Activated naive CD8-positive, alpha-beta T cell treated with anti-CD3 and anti-CD28 coated beads, Interleukin-2, amount 10 ng/mL, durations not matched to agents 7 days and 5 days (primary cell): ENCODE data around the gene NALCN. TPM values are rescaled to one million over a fixed set of nuclear protein-coding genes. Genes with fewer than 3 reads are reported as not detected.
"Not testable (repeated sequence)": the region's sequence is repeated elsewhere in the genome, so short reads cannot be mapped to it uniquely, and the experiment has no call there.

ENCODE experiments used
- ATAC-seq: fragments of 150-1000 bp; cut with Tn5 transposase; one replicate; pipeline ENCODE4 v1.10.0; 2021; ENCODE audit warnings: low read depth, moderate library complexity
- POLR2A ChIA-PET: fragments of 350-600 bp; sonication (Branson Sonifier 250); formaldehyde crosslinking; loops from one replicate; lab custom pipeline; 2021; ENCODE audit warnings: antibody characterized with exemption; lab: Charles Lee
- DNase-seq: peaks from one replicate; pipeline ENCODE4 v3.0.0; 2021
- H3K27ac Mint-ChIP-seq: one replicate; pipeline ENCODE4 v1.8.0; 2022; ENCODE audit warnings: mild to moderate bottlenecking, mixed read lengths
- H3K27me3 Mint-ChIP-seq: one replicate; pipeline ENCODE4 v1.8.0; 2022; ENCODE audit warnings: mild to moderate bottlenecking, moderate library complexity, mixed read lengths
- H3K36me3 Mint-ChIP-seq: one replicate; pipeline ENCODE4 v1.8.0; 2021; ENCODE audit warnings: mild to moderate bottlenecking, mixed read lengths
- H3K4me1 Mint-ChIP-seq: one replicate; pipeline ENCODE4 v1.8.0; 2021; ENCODE audit warnings: mixed read lengths
- H3K4me3 Mint-ChIP-seq: one replicate; pipeline ENCODE4 v1.8.0; 2022; ENCODE audit warnings: mild to moderate bottlenecking, moderate library complexity, mixed read lengths
- H3K9me3 Mint-ChIP-seq: one replicate; pipeline ENCODE4 v1.8.0; 2021; ENCODE audit warnings: mixed read lengths
- total RNA-seq, 2 experiments: library from RNA; stranded (reverse); gene quantifications; one replicate each; pipeline ENCODE4 v1.2.3, GENCODE V29; 2021

Gene NALCN
- total RNA-seq, 2 experiments from 2014 or later: not detected

- POLR2A ChIA-PET: no interaction called here
- H3K4me3 Mint-ChIP-seq: no peak overlapping the region
- DNase-seq (no peak), ATAC-seq (no peak)
- H3K27ac Mint-ChIP-seq: no peak overlapping the region
- no peaks in the 10 kb centered on the region for H3K36me3 Mint-ChIP-seq
- H3K4me1 Mint-ChIP-seq: no peaks in the 10 kb centered on the region
- no peaks in the 10 kb centered on the region for H3K27me3 Mint-ChIP-seq
- H3K9me3 Mint-ChIP-seq: no peaks in the 10 kb centered on the region
Measured at GRCh38 chr13:101343128-101343787, 73.0 kb downstream of the NALCN start.

GRCh38 chr13:101341464-101341863 is 74.8 kb downstream of the NALCN start:
- H3K9me3 Mint-ChIP-seq: no peaks in the 10 kb centered on the region
- DNase-seq: no peak
- H3K4me1 Mint-ChIP-seq: no peaks in the 10 kb centered on the region
- POLR2A ChIA-PET: no interaction called here
- H3K27ac Mint-ChIP-seq: no peak overlapping the region
- ATAC-seq: no peak
- no peaks in the 10 kb centered on the region for H3K27me3 Mint-ChIP-seq
- no peaks in the 10 kb centered on the region for H3K36me3 Mint-ChIP-seq
- H3K4me3 Mint-ChIP-seq: no peak overlapping the region

GRCh38 chr13:101339202-101339601 is 77.1 kb downstream of the NALCN start:
- Mint-ChIP-seq H3K36me3 (no peaks in the 10 kb centered on the region), H3K4me3 (no peak overlapping the region), H3K27ac (no peak overlapping the region), H3K27me3 (no peaks in the 10 kb centered on the region), H3K9me3 (no peaks in the 10 kb centered on the region), H3K4me1 (no peaks in the 10 kb centered on the region)
- no peak for ATAC-seq
- POLR2A ChIA-PET: no interaction called here
- no peak for DNase-seq

GRCh38 chr13:101332583-101332982 is 83.7 kb downstream of the NALCN start:
- H3K27me3 Mint-ChIP-seq: no peaks in the 10 kb centered on the region
- ATAC-seq (no peak), DNase-seq (no peak)
- POLR2A ChIA-PET: no interaction called here
- no peak overlapping the region for H3K4me3 Mint-ChIP-seq
- H3K36me3 Mint-ChIP-seq: no peaks in the 10 kb centered on the region
- no peaks in the 10 kb centered on the region for H3K4me1 Mint-ChIP-seq
- no peaks in the 10 kb centered on the region for H3K9me3 Mint-ChIP-seq
- no peak overlapping the region for H3K27ac Mint-ChIP-seq

- DNase-seq (no peak), ATAC-seq (no peak)
- POLR2A ChIA-PET: no interaction called here
- no peaks in the 10 kb centered on the region for H3K4me1 Mint-ChIP-seq
- H3K9me3 Mint-ChIP-seq: no peaks in the 10 kb centered on the region
- no peaks in the 10 kb centered on the region for H3K36me3 Mint-ChIP-seq
- no peaks in the 10 kb centered on the region for H3K27me3 Mint-ChIP-seq
- no peak overlapping the region for H3K27ac Mint-ChIP-seq
- H3K4me3 Mint-ChIP-seq: no peak overlapping the region
Measured at GRCh38 chr13:101331731-101332130, 84.6 kb downstream of the NALCN start.

- Mint-ChIP-seq H3K4me3 (no peak overlapping the region), H3K4me1 (no peaks in the 10 kb centered on the region), H3K27ac (no peak overlapping the region), H3K36me3 (no peaks in the 10 kb centered on the region), H3K9me3 (no peaks in the 10 kb centered on the region), H3K27me3 (no peaks in the 10 kb centered on the region)
- POLR2A ChIA-PET: no interaction called here
- ATAC-seq (no peak), DNase-seq (no peak)
Measured at GRCh38 chr13:101327871-101328270, 88.4 kb downstream of the NALCN start.

- Mint-ChIP-seq H3K27me3 (no peaks in the 10 kb centered on the region), H3K9me3 (no peaks in the 10 kb centered on the region), H3K4me1 (no peaks in the 10 kb centered on the region), H3K36me3 (no peaks in the 10 kb centered on the region), H3K4me3 (no peak overlapping the region), H3K27ac (no peak overlapping the region)
- POLR2A ChIA-PET: no interaction called here
- no peak for ATAC-seq
- DNase-seq: no peak
Measured at GRCh38 chr13:101326710-101327109, 89.6 kb downstream of the NALCN start.

- no peaks in the 10 kb centered on the region for H3K4me1 Mint-ChIP-seq
- POLR2A ChIA-PET: no interaction called here
- no peak for ATAC-seq
- no peaks in the 10 kb centered on the region for H3K27me3 Mint-ChIP-seq
- no peaks in the 10 kb centered on the region for H3K9me3 Mint-ChIP-seq
- no peaks in the 10 kb centered on the region for H3K36me3 Mint-ChIP-seq
- H3K4me3 Mint-ChIP-seq: no peak overlapping the region
- no peak overlapping the region for H3K27ac Mint-ChIP-seq
- DNase-seq: no peak
Measured at GRCh38 chr13:101325423-101325822, 90.9 kb downstream of the NALCN start.

- Mint-ChIP-seq H3K27me3 (no peaks in the 10 kb centered on the region), H3K4me3 (no peak overlapping the region), H3K27ac (no peak overlapping the region), H3K4me1 (no peaks in the 10 kb centered on the region), H3K9me3 (no peaks in the 10 kb centered on the region), H3K36me3 (no peaks in the 10 kb centered on the region)
- POLR2A ChIA-PET: no interaction called here
- no peak for DNase-seq
- ATAC-seq: no peak
Measured at GRCh38 chr13:101323601-101324000, 92.7 kb downstream of the NALCN start.

- Mint-ChIP-seq H3K27me3 (no peaks in the 10 kb centered on the region), H3K4me3 (no peak overlapping the region), H3K4me1 (no peaks in the 10 kb centered on the region), H3K9me3 (peaks cover 3% of the 10 kb centered on the region), H3K36me3 (no peaks in the 10 kb centered on the region), H3K27ac (no peak overlapping the region)
- no peak for DNase-seq
- no peak for ATAC-seq
- POLR2A ChIA-PET: no interaction called here
Measured at GRCh38 chr13:101317986-101318523, 98.3 kb downstream of the NALCN start.

GRCh38 chr13:101313479-101313878 is 102.8 kb downstream of the NALCN start:
- not testable (repeated sequence) for DNase-seq

GRCh38 chr13:101309014-101309619 is 107.2 kb downstream of the NALCN start:
- Mint-ChIP-seq H3K36me3 (no peaks in the 10 kb centered on the region), H3K4me3 (no peak overlapping the region), H3K9me3 (peaks cover 4% of the 10 kb centered on the region), H3K4me1 (no peaks in the 10 kb centered on the region), H3K27me3 (no peaks in the 10 kb centered on the region), H3K27ac (no peak overlapping the region)
- POLR2A ChIA-PET: no interaction called here
- ATAC-seq (no peak), DNase-seq (no peak)

More at GRCh38 chr13:101313479-101313878, 102.8 kb downstream of the NALCN start:
- H3K27ac Mint-ChIP-seq, H3K36me3 Mint-ChIP-seq, H3K4me1 Mint-ChIP-seq, ATAC-seq, H3K27me3 Mint-ChIP-seq, H3K9me3 Mint-ChIP-seq, H3K4me3 Mint-ChIP-seq, POLR2A ChIA-PET: not testable (repeated sequence)

GRCh38 chr13:101308247-101309013 is 107.9 kb downstream of the NALCN start:
- ATAC-seq (no peak), DNase-seq (no peak)
- no peaks in the 10 kb centered on the region for H3K36me3 Mint-ChIP-seq
- peaks cover under 1% of the 10 kb centered on the region for H3K27me3 Mint-ChIP-seq
- POLR2A ChIA-PET: no interaction called here
- no peaks in the 10 kb centered on the region for H3K4me1 Mint-ChIP-seq
- peaks cover 2% of the 10 kb centered on the region for H3K9me3 Mint-ChIP-seq
- no peak overlapping the region for H3K4me3 Mint-ChIP-seq
- H3K27ac Mint-ChIP-seq: no peak overlapping the region
